ENCODE data around the gene MOBP. TPM values are rescaled to one million over a fixed set of nuclear protein-coding genes. Genes with fewer than 3 reads are reported as not detected.

MOBP gene
- total and polyA plus RNA-seq, 2 of the 8 experiments (the other 6 are each of a cell fraction or from before 2014, with no cell fraction given): 0.06 to 0.50 TPM

DNA sequence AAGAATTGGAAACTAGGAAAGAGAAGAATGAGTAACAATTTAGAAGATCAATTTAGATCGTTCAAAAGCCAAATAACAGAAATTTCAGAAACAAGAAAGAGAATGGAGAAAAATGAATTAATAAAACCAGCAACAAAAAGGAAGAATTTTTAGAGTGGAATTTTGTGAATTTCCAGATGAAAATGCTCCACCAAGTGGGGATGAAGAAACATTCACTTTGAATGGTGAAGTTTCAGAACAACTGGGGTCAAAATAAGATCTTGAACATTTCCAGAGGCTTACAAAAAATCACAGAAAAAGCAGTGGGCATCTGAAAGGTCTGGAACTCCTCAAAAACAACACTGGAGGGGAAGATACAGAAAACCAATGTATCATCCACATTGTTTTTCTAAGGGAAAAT lies 4.2 kb upstream of the MOBP start:
- no peak overlapping the region for H3K9ac ChIP-seq (replicated peaks in 1 of 4; ENCODE audit: extremely low read depth in 1 of 4, low read depth in 3 of 4, low read length in 3 of 4)
- H3K23ac ChIP-seq (ENCODE audit: insufficient read length): no peak overlapping the region
- FAIRE-seq (no peak), DNase-seq (ENCODE audit: low read depth in 1 of 2, low spot score in 2 of 2) (no peak)
- POLR2A ChIA-PET (ENCODE audit: partially characterized antibody): no interaction called here
- peaks cover 0 to 5% (median under 1%) of the 10 kb centered on the region in 4 experiments; a peak in 3 of 7 replicates for H3K4me1 ChIP-seq (replicated peaks in 1 of 4; ENCODE audit: control insufficient read depth in 3 of 4, insufficient read depth in 4 of 4, low read length in 3 of 4)
- H3K36me3 ChIP-seq (ENCODE audit: control insufficient read depth in 2 of 4, insufficient read depth in 4 of 4, low read length in 3 of 4): no peaks in the 10 kb centered on the region
- no peaks in the 10 kb centered on the region for H3K79me1 ChIP-seq (ENCODE audit: low read depth, low read length)
- H3K27me3 ChIP-seq (replicated peaks in 1 of 4; ENCODE audit: control insufficient read depth in 3 of 4, extremely low read depth in 1 of 4, insufficient read depth in 3 of 4, low read length in 3 of 4): no peaks in the 10 kb centered on the region
- no peak overlapping the region for H2BK120ac ChIP-seq (replicated peaks; ENCODE audit: low read depth, low read length)
- H3K4me3 ChIP-seq (ENCODE audit: extremely low read depth in 1 of 4, insufficient read depth in 2 of 4, low read depth in 3 of 4, low read length in 4 of 4): no peak overlapping the region
- no peaks in the 10 kb centered on the region for H3K79me2 ChIP-seq (ENCODE audit: control insufficient read depth in 1 of 2, insufficient read depth in 2 of 2, low read length in 2 of 2)
- no peak overlapping the region for H4K8ac ChIP-seq (ENCODE audit: extremely low read depth, insufficient read depth, low read length)
- no peak overlapping the region for H2BK12ac ChIP-seq (ENCODE audit: low read depth, low read length)
- no peak overlapping the region for H3K18ac ChIP-seq (ENCODE audit: extremely low read depth, low read length)
- no peak overlapping the region for H3K27ac ChIP-seq (ENCODE audit: low read depth, low read length)
- no peak overlapping the region for H2AK5ac ChIP-seq (ENCODE audit: low read depth, low read length)
- 0% methylated on average over 1 of the region's 1 CpG; no CpG with 5 or more reads in 1 of the 2 experiments for WGBS, 2 experiments (ENCODE audit: extremely low coverage in 1 of 2, insufficient coverage in 1 of 2, insufficient read length in 1 of 2, insufficient replicate concordance in 2 of 2, low coverage in 1 of 2, low lambda C conversion rate in 2 of 2, missing lambda C conversion rate in 1 of 2)
- peaks cover 3% of the 10 kb centered on the region; the same call in 1 of the 2 replicates for H3K23me2 ChIP-seq (ENCODE audit: low read depth, low read length)
- no peak overlapping the region for H3K56ac ChIP-seq (replicated peaks; ENCODE audit: insufficient read length, low read depth, low read length)
- H3K14ac ChIP-seq (ENCODE audit: insufficient read length): no peak overlapping the region
- H3K9me3 ChIP-seq (ENCODE audit: insufficient read depth in 2 of 2, low read depth in 1 of 2, low read length in 1 of 2): no peaks in the 10 kb centered on the region
- no peak overlapping the region for H4K5ac ChIP-seq (ENCODE audit: insufficient read length, low read depth, low read length)
- TF ChIP-seq, protein P1, sequence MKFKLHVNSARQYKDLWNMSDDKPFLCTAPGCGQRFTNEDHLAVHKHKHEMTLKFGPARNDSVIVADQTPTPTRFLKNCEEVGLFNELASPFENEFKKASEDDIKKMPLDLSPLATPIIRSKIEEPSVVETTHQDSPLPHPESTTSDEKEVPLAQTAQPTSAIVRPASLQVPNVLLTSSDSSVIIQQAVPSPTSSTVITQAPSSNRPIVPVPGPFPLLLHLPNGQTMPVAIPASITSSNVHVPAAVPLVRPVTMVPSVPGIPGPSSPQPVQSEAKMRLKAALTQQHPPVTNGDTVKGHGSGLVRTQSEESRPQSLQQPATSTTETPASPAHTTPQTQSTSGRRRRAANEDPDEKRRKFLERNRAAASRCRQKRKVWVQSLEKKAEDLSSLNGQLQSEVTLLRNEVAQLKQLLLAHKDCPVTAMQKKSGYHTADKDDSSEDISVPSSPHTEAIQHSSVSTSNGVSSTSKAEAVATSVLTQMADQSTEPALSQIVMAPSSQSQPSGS (IDR thresholded peaks at IDR 0.05; ENCODE audit: low read length): no peak
- TF ChIP-seq BCL11A (IDR thresholded peaks at IDR 0.05; ENCODE audit: low read depth in 2 of 2, low read length in 2 of 2) (no peak), BRCA1 (IDR thresholded peaks at IDR 0.05; ENCODE audit: low read depth, low read length) (no peak), POLR2A (IDR thresholded peaks at IDR 0.05; ENCODE audit: control extremely low read depth in 1 of 2, low read depth in 2 of 2, low read length in 2 of 2) (no peak), JUN (IDR thresholded peaks at IDR 0.05; ENCODE audit: low read depth, low read length) (no peak), HDAC6 (IDR thresholded peaks at IDR 0.05; ENCODE audit: low read depth, low read length) (no peak)
- TF ChIP-seq, protein P2, sequence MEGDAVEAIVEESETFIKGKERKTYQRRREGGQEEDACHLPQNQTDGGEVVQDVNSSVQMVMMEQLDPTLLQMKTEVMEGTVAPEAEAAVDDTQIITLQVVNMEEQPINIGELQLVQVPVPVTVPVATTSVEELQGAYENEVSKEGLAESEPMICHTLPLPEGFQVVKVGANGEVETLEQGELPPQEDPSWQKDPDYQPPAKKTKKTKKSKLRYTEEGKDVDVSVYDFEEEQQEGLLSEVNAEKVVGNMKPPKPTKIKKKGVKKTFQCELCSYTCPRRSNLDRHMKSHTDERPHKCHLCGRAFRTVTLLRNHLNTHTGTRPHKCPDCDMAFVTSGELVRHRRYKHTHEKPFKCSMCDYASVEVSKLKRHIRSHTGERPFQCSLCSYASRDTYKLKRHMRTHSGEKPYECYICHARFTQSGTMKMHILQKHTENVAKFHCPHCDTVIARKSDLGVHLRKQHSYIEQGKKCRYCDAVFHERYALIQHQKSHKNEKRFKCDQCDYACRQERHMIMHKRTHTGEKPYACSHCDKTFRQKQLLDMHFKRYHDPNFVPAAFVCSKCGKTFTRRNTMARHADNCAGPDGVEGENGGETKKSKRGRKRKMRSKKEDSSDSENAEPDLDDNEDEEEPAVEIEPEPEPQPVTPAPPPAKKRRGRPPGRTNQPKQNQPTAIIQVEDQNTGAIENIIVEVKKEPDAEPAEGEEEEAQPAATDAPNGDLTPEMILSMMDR (IDR thresholded peaks at IDR 0.05; ENCODE audit: control extremely low read depth in 1 of 3, insufficient read depth in 1 of 3, low read depth in 1 of 3, low read length in 3 of 3): no peak
- CTCF ChIA-PET (ENCODE audit: partially characterized antibody): no interaction called here
- H4K20me1 ChIP-seq (replicated peaks in 1 of 2; ENCODE audit: control insufficient read depth in 1 of 2, insufficient read depth in 2 of 2, low read length in 2 of 2): no peaks in the 10 kb centered on the region
- no peak overlapping the region for H2BK5ac ChIP-seq (ENCODE audit: low read depth, low read length)
- no peak overlapping the region for H3K4me2 ChIP-seq (ENCODE audit: insufficient read depth in 1 of 2, low read depth in 2 of 2, low read length in 2 of 2)
- H4K91ac ChIP-seq (replicated peaks; ENCODE audit: insufficient read length, low read length): no peak overlapping the region
- no peak overlapping the region for H2BK15ac ChIP-seq (ENCODE audit: low read length)
- no peak overlapping the region for H2BK20ac ChIP-seq (ENCODE audit: low read length)
- H3K4ac ChIP-seq (replicated peaks; ENCODE audit: insufficient read length, low read depth, low read length): no peak overlapping the region
- H2AFZ ChIP-seq (ENCODE audit: low read length): no peak overlapping the region

All from H1 (cell line).